CD4-positive, alpha-beta T cell treated with Interleukin-15 for 4 hours (primary cell): ENCODE measurements around the gene EEA1.

Source experiments
- DNase-seq: peaks from one replicate; pipeline ENCODE4 v3.0.0-alpha.2; 2020; ENCODE audit warnings: low spot score

EEA1 gene

GRCh38 chr12:92745856-92746550, 183.1 kb downstream of the EEA1 start:
- DNase-seq: no peak

- DNase-seq: no peak
Measured at GRCh38 chr12:92743026-92743425, 186.1 kb downstream of the EEA1 start.

DNA sequence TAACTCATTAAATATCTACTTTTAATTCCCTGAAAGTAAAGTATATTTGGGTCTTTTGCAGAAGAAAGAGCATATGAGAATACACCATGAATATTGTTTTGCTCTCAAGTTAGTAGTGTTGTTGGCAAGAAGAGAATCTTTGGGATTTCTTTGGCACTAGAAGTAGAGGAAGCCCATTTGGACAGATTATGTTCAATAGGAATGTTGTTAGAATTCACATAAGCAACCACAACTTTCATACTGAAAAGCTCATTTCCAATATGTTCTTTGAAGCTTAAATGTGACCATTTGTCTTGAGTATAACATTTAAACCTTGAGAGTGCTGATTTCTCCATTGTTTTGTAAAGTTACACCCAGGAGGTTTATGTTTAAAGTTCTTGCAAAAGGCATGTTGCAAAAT, 188.7 kb downstream of the EEA1 start:
- no peak for DNase-seq

DNA sequence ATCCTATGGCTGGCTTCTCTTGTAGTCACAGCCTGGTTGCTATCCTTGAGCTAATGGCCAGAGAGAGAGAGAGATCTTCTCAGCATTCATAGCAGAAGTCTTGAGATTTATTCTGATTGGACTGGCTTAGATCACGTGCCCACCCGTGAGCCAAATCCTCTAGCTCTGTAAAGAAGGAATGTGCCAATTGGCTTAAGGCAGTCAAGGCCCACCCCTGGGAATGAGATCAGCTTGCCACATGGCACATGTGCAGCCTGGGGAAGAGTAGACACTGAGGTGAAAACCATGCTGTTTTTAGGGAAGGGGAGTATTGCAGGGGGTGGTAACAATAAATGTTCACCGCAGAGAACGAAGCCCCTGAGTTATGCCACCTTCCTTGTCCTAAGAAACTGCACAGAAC, 190.0 kb downstream of the EEA1 start:
- DNase-seq: no peak

GRCh38 chr12:92737855-92738850, 190.9 kb downstream of the EEA1 start:
- DNase-seq: no peak

- no peak for DNase-seq
Measured at GRCh38 chr12:92736605-92737004, 192.5 kb downstream of the EEA1 start.

- DNase-seq: no peak
Measured at GRCh38 chr12:92735131-92735721, 193.9 kb downstream of the EEA1 start.

GRCh38 chr12:92733661-92734060, 195.4 kb downstream of the EEA1 start:
- DNase-seq: no peak

- DNase-seq: no peak
Measured at GRCh38 chr12:92733181-92733580, 195.9 kb downstream of the EEA1 start.

DNA sequence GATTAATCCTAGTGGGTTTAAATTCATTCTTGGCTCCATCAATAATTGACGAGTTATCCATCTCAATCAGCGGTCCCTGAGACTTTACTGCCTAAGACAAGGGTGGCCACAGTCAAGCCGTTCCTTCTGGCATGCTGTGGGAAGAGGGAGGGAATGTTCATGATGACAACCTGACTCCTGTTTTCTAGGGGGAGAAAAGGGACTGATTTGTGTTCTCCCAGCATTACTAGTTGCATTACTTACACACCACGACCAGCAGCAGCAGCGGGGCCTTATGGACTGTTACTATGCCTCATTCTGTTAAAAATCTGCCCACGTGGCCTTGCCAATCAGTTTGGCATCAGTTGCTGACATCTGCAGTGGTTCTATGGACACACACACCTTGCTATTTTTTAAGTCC, 196.4 kb downstream of the EEA1 start:
- DNase-seq: no peak

GRCh38 chr12:92732216-92732615, 196.9 kb downstream of the EEA1 start:
- no peak for DNase-seq

DNA sequence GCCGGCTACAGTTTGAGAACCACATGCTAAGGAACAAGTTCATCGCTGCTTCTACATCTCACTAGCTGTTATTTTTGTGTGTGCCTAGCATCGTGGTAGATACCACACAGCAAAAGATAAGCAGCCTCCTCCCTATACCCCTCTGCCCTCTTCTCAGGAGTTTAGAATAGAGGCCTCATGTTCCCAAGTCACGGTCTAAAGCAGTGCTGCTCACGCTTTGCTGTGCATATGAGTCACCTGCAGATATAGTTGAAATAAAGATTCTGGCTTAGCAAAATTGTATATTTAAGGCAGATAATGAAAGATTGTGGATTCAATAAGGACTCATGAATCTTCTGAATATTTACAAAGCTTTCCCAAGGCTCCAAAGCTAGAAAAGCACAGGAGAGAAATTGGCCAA, 198.3 kb downstream of the EEA1 start:
- DNase-seq: no peak

DNA sequence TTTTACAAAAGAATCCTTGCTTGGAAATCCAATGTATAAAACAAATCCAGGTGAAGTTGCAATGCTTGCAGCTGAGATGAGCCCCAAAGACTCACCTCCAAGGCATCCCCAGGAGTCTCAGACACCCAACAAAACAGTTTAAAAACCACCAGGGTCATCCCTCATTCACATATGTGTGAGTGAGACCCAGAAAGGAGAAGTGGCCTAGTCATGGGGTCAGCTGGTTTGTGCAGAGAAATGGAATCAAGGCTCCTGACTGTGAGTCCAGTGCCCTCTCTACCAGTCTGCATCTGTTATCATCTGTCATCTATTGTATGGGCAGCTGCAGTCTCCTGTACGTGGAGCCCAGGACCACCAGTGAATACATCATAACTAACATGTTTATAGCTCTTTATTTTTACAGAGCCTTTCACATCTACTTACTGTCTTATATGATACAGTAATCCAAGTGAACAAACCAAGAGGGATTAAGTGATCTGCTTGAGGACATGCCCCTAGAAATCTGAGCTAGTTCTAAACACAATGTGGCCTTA, 199.3 kb downstream of the EEA1 start:
- DNase-seq: no peak

DNA sequence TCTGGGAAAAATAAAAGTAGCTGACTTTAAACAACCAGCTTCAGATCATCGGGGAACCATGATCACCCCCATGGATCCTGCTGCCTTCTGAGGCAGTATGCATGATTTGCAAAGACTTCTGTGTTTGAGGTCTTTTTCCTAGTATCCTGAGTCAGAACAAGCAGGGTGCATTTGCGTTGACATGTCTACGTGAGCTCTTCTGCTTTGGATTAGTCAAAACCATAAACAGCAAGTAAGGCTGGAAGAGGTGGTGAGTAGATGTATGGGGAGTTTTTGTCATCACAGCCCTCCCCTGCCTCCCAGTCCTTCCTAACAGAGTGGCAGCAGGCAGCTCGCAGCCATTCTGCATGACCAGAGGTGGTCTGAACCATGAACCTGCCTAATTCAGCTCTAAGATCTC, 202.2 kb downstream of the EEA1 start:
- no peak for DNase-seq

DNA sequence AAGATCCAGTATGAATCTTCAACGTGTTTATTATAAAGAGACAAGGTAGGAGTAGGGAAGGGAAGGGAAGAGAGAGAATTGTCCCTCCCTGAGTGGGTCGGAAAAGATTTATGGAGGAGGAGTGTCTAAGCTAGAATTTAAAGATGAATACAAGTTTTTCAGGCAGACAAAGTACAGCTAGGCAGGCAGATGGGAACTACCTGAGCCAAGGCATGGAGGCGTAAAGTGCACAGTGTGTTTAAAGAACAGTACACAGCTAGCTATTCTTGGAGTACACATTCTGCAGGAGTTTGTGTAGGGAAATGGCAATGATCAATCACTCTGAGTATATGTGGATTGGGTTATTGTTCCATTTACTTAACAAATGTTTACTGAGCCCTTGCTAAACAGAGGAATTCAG, 206.2 kb downstream of the EEA1 start:
- no peak for DNase-seq

DNA sequence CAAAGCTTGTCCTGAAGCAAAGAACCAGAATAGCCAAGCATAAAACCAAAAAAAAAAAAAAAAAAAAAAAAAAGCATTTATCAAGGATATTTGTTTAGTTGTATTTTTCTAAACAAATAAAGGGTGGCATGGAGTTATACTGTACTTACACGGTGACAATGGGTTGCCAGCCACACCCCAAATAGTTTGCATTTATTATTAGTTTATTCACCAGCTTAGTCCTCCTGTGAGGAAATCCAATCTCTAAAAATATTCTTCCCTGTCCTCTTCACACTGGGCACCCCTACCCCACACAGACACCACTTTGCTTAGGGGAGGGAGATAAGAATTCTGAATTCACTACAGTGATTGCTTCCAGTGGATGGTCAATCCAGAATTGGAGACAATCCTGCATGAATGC, 207.4 kb downstream of the EEA1 start:
- no peak for DNase-seq

DNA sequence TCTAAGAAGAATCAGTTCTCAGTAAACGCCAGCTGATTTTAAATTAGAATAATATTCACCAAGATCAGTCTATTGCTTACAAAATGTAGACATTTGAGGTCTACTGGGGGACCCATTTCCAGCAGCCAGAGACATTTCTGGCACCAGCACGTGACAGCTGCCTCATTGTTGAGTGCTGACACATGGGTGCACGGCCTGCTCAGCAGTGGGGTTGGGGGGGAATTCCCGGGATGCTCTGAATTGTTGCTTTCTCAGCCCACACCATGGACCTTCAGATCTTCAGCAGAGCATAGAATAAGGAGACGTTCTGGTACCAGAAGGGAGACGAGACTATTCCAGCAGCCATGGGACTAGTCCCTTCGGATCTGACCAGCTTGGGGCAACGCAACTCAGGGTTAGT, 208.0 kb downstream of the EEA1 start:
- no peak for DNase-seq
